DOHH2 (cell line): Measurements from ENCODE around the gene LGALS1.

Experiments
- CTCF ChIP-seq: fragments of 200-600 bp; sonication (generic); IDR thresholded peaks from one replicate; pipeline ENCODE4 v1.5.1; 2014; ENCODE audit warnings: antibody characterized with exemption, mild to moderate bottlenecking, low read depth, low read length; ENCODE audit not compliant: poor library complexity, severe bottlenecking
- EZH2phosphoT487 ChIP-seq: fragments of 200-600 bp; sonication (generic); IDR thresholded peaks from 2 replicates; pipeline ENCODE4 v1.6.1; 2017; ENCODE audit warnings: borderline replicate concordance, mild to moderate bottlenecking, antibody characterized with exemption, low read length, moderate library complexity, mixed read lengths

- TF ChIP-seq CTCF (no peak), EZH2phosphoT487 (no peak)
These were observed 33.4 kb downstream of the LGALS1 start for GRCh38 chr22:37708580-37709444.
